ENCODE data around the gene DAD1. TPM values are rescaled to one million over a fixed set of nuclear protein-coding genes. Genes with fewer than 3 reads are reported as not detected.
"Not testable (repeated sequence)": the region's sequence is repeated elsewhere in the genome, so short reads cannot be mapped to it uniquely, and the experiment has no call there.

The DAD1 gene
- polyA plus RNA-seq, 4 donors: 267 to 301 (median 285) TPM

DNA sequence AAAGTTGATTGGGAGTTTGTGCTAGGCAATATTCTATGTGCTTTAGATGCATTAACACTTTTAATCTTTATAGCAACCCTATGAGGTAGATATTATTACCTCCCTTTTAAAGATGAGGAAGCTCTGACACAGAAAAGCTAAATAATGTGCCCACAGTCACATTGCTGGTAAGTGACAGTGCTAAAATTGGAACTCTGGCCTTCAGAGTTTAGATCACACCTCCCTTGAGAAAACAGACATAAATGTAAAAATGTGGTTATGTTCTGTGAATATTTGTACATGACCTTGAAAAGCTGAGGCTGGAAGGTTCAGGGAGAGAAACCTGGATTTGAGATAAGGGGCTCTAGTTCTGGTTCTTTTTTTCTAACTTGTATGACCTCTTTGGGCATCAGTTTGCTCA, 11.0 kb upstream of the DAD1 start:
- no peak for DNase-seq (ENCODE audit: low read depth in 4 of 4, low spot score in 3 of 4)

GRCh38 chr14:22599349-22599748, 10.3 kb upstream of the DAD1 start:
- no peak for DNase-seq (ENCODE audit: low read depth in 4 of 4, low spot score in 3 of 4)

GRCh38 chr14:22598896-22599244, 9.8 kb upstream of the DAD1 start:
- peak in 1 of 4 donors; percentile 43 for DNase-seq (ENCODE audit: low read depth in 4 of 4, low spot score in 3 of 4)

DNA sequence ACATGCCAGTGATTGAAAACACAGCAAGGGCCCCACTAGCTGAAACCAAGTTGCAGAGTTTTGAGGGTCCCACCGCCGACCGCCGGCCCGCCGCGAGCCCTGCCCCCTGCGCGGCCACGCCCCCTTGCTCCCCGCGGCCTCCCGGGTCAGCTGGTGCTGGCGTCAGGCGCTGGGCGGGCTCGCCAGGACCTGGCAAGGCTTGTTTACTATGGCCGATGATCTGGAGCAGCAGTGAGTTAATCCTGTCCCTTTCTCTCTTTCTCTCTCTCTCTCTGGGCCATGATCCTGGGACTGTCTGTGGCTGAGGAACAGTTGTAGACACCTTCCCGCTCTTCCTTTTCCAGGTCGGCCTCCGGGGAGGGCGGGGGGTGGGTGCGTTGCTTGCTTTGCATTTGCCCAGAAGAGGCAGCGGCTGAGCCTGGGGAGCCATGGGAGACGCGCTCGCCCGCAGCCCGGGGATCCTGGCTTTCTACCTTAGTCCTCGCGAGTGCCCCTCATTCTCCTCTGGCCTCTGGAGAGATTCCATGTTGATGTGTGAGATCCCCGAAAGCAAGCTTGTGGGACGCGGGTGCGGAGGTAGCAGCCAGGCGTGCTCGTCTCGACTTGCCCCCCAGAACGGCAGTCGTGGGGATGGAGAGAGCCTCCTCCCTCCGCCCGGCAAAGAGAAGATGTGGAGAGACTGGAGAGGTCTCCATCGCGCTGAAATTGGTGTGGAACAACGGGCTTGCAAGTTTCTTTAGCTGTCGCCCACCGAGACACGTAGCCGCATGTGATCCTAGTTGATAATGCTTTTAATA, 9.3 kb upstream of the DAD1 start, which contains the start of gene ABHD4:
ABHD4 (plus strand) TSS at position 202 of the 797 bp plus-strand sequence; CDS start at position 209, 7 bp downstream.
- DNase-seq (ENCODE audit: low read depth in 4 of 4, low spot score in 3 of 4): peak; percentile 58 to 66 (median 66)

GRCh38 chr14:22597771-22598098, 8.7 kb upstream of the DAD1 start:
- no peak for DNase-seq (ENCODE audit: low read depth in 4 of 4, low spot score in 3 of 4)

DNA sequence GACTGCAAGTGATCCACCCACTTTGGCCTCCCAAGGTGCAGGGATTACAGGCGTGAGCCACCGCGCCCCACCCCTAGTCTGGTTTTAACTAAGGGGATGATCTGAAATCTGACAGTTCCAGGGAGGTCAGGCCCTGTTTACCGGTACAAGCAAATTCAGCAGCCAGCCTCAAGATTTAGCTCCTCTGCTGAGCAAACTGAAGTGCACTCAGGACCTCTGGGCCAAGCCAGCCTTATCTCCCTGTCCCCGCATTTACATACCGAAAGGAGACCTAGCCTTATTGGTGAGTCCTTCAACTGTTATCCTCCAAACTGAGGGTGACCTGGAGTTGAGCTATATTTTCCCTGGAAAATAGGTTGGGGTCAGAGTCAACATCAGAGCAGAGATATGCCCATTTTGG, 8.2 kb upstream of the DAD1 start:
- DNase-seq (ENCODE audit: low read depth in 4 of 4, low spot score in 3 of 4): no peak

GRCh38 chr14:22596354-22596879, 7.4 kb upstream of the DAD1 start:
- DNase-seq (ENCODE audit: low read depth in 4 of 4, low spot score in 3 of 4): no peak

GRCh38 chr14:22594156-22594716, 5.2 kb upstream of the DAD1 start:
- DNase-seq (ENCODE audit: low read depth in 4 of 4, low spot score in 3 of 4): no peak

GRCh38 chr14:22593601-22594000, 4.6 kb upstream of the DAD1 start:
- no peak for DNase-seq (ENCODE audit: low read depth in 4 of 4, low spot score in 3 of 4)

DNA sequence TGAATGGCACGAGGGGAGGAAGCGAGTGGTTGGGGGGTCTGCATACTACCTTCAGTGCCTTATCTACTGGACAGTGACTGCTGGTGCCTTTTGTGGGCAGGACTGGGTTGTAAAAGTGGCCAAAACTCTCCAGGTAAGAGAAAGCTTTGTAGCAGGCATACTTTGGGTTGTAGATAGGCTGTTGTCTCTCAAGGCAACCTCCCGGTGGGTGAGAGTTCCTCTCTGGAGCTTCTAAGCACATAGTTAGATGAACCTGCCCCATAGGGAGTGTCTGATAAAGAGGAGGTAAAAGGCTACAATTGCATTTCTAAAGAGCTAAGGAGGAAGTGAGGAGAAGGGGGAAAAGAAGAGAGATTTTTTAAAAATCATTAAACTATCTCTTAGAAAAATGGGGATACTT, 4.2 kb upstream of the DAD1 start:
- no peak for DNase-seq (ENCODE audit: low read depth in 4 of 4, low spot score in 3 of 4)

DNA sequence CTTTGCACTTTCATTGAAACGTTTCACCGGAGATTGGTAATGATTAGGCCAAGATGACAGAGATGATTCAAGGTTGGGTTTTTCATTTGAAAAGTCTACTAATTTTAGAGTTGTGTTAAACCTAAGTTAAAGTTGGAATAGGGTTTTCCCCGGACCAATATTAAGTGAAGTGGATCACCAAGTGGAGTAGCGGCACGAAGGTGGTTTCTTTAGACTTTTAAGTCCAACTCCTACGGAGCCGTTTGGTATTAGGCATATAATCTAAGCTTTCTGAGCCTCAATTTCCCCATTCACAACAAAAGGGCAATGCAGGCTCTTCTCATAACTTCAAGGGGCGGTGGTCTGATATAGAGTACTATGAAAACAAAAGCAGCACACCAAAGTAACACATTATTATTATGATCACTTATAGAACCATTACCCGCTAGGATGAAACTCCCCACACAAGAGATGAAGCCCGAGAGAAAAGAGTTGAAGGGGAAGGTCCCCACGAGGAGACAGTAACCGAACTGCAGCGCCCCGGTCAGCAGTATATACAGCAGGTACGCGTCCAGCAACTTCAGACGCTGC, 413 bp downstream of the DAD1 start:
- DNase-seq (ENCODE audit: low read depth in 4 of 4, low spot score in 3 of 4): no peak

DNA sequence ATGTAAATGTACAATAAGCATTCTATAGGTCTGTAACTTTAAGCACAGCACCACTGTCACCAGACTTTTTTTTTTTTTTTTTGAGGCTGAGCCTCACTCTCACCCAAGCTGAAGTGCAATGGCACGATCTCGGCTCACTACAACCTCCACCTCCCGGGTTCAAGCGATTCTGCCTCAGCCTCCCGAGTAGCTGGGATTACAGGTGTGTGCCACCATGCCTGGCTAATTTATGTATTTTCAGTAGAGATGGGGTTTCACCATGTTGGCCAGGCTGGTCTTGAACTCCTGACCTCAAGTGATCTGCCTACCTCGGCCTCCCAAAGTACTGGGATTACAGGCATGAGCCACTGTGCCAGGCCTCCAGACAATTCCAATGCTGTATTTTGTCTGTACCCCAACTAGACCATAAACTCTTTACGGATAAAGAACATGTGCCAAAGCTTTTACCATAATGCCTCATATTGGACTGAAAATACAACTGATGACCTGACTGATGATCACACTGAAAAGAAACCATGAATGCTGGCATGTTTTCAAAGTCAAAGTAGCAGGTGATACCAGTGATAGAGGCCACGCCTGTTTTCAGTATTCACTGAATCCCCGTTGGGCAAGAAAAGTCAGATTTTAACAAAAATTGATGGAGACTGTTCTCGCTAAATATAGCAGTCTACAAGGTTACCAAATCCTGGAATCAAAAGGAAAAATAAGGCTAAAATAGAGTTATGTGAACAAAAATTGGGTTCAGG, 1.2 kb downstream of the DAD1 start:
- DNase-seq (ENCODE audit: low read depth in 4 of 4, low spot score in 3 of 4): not testable (repeated sequence)

DNA sequence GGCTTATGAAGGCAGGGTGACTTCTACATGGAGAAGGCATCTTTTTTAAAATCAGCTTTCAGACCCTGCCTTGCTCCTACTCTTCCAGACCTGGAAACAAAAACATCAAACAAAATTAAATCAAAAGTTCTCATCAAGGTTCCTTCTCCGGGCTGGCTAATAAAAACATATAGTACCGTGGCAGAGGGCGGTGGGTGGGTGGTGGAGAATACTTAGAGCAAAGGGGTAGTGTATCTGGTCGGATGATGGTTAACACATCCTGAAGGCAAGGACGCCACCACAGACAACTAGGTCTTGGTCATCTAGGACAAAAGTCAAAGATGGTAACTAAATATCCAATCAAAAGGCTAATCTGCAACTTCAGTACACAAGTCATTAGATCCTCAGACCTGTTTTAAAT, 1.8 kb downstream of the DAD1 start:
- no peak for DNase-seq (ENCODE audit: low read depth in 4 of 4, low spot score in 3 of 4)

- DNase-seq (ENCODE audit: low read depth in 4 of 4, low spot score in 3 of 4): no peak
Observed at GRCh38 chr14:22583994-22584393, 5.0 kb downstream of the DAD1 start.

- no peak for DNase-seq (ENCODE audit: low read depth in 4 of 4, low spot score in 3 of 4)
Observed at GRCh38 chr14:22580625-22581024, 8.4 kb downstream of the DAD1 start.

- DNase-seq (ENCODE audit: low read depth in 4 of 4, low spot score in 3 of 4): no peak
Observed at GRCh38 chr14:22579881-22580280, 9.1 kb downstream of the DAD1 start.

DNA sequence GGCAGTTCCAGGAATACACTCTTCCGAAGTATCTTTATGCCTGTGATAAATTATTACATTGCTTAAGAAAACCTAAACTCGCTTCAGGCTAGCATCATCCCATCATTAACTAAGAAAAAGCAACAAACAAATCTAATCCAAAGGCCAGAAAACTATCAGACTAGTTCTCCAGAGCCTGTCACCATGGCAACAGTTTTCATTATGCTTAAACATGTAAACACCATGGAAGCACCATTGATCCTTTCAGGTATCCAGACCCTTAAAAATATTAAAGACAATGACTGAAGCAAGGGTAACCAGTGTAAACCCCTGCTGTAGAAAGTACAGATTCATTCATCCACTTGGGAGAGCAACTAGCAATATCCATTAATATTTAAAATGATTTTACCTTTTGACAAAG, 9.8 kb downstream of the DAD1 start:
- DNase-seq (ENCODE audit: low read depth in 4 of 4, low spot score in 3 of 4): no peak

DNA sequence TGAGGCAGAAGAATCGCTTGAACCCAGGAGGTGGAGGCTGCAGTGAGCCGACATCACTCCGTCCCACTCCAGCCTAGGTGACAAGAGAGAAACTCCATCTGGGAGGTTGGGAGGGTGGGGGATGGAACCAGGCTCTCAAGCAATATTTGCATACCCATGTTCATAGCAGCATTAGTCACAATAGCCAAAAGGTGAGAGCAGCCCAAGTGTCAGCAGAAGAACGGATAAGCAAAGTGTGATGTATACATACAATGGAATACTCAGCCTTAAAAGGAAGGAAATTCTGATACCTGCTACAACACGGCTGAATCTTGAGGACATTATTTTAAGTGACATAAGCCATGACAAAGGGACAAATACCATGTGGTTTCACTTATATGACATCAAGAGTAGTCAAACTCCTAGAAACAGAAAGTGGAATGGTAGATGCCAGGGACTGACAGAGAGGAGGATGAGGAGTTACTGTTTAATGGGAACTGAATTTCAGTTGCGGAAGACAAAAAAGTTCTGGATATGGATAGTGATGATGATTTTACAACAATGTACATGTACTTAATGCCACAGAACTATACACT, 11.6 kb downstream of the DAD1 start:
- DNase-seq (ENCODE audit: low read depth in 4 of 4, low spot score in 3 of 4): no peak

DNA sequence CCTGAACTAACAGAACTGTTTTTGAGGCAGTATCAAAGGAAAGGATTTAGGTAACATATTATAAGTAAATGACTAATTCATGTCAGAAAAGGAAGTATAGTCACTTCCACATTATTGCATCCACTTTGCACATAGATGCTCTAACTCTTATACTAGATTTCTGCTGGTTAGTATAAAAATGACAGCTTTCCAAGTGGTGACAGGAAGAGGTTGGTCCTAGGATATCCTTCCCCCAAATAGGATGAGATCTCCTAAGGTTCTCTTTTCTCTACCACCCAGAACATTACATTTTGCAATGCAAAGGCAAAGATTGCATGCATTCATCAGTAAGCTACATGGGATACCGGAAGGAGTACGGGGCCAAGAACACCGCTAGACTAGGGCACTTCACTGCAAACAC, 15.2 kb downstream of the DAD1 start:
- no peak for DNase-seq (ENCODE audit: low read depth in 4 of 4, low spot score in 3 of 4)

DNA sequence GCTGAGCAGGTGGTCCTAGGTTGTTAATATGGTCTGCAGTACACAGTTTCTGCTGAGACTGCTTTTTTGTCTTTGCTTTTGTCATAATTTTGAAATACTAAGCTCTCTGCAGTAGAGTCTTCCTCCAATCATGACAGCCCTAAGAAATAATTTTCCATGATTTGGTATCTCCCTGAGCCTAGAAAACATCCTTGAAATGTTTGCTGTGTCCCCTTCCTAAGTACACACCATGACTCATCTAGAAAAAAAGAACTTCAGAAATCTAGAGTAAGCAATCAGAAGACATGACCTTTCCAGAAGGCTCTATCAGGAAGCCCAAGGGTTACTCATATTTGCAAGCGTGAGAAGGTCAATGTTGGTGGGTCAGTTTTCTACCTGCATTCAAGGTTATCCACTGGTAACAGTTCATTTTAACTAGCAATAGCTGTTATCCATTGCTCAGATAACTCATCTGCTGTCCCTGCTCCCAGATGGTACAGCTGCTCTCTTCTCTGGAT, 16.4 kb downstream of the DAD1 start:
- DNase-seq (ENCODE audit: low read depth in 4 of 4, low spot score in 3 of 4): no peak
